Measurements from ENCODE around the gene RTL5.

Gene RTL5

GRCh38 chrX:72142094-72142793, 10.5 kb upstream of the RTL5 start:
- TF ChIP-seq ISL1 (CRISPR knock-in tag; IDR thresholded peaks at IDR 0.05) (no peak), ARNTL (CRISPR knock-in tag; IDR thresholded peaks at IDR 0.05; ENCODE audit: borderline replicate concordance, low read depth) (no peak), ZFP30 (CRISPR knock-in tag; IDR thresholded peaks at IDR 0.05) (no peak), ZNF565 (CRISPR knock-in tag; conservative IDR thresholded peaks at IDR 0.05; ENCODE audit: low read depth) (no peak), POU6F1 (CRISPR knock-in tag; IDR thresholded peaks at IDR 0.05; ENCODE audit: borderline replicate concordance, low read depth) (no peak), ZC3H10 (CRISPR knock-in tag; IDR thresholded peaks at IDR 0.05) (no peak), CSDC2 (CRISPR knock-in tag; IDR thresholded peaks at IDR 0.05) (no peak), TOX (CRISPR knock-in tag; IDR thresholded peaks at IDR 0.05; ENCODE audit: borderline replicate concordance) (no peak), TCF4 (CRISPR knock-in tag; IDR thresholded peaks at IDR 0.05; ENCODE audit: borderline replicate concordance) (no peak), ZNF8 (CRISPR knock-in tag; IDR thresholded peaks at IDR 0.05) (no peak), CREB5 (CRISPR knock-in tag; IDR thresholded peaks at IDR 0.05; ENCODE audit: low read depth) (no peak), PATZ1 (CRISPR knock-in tag; IDR thresholded peaks at IDR 0.05; ENCODE audit: borderline replicate concordance) (no peak), ESRRG (CRISPR knock-in tag; IDR thresholded peaks at IDR 0.05) (no peak), ZNF70 (CRISPR knock-in tag; IDR thresholded peaks at IDR 0.05) (no peak), CSRNP3 (CRISPR knock-in tag; IDR thresholded peaks at IDR 0.05) (no peak)
- TF ChIP-seq, protein P1, sequence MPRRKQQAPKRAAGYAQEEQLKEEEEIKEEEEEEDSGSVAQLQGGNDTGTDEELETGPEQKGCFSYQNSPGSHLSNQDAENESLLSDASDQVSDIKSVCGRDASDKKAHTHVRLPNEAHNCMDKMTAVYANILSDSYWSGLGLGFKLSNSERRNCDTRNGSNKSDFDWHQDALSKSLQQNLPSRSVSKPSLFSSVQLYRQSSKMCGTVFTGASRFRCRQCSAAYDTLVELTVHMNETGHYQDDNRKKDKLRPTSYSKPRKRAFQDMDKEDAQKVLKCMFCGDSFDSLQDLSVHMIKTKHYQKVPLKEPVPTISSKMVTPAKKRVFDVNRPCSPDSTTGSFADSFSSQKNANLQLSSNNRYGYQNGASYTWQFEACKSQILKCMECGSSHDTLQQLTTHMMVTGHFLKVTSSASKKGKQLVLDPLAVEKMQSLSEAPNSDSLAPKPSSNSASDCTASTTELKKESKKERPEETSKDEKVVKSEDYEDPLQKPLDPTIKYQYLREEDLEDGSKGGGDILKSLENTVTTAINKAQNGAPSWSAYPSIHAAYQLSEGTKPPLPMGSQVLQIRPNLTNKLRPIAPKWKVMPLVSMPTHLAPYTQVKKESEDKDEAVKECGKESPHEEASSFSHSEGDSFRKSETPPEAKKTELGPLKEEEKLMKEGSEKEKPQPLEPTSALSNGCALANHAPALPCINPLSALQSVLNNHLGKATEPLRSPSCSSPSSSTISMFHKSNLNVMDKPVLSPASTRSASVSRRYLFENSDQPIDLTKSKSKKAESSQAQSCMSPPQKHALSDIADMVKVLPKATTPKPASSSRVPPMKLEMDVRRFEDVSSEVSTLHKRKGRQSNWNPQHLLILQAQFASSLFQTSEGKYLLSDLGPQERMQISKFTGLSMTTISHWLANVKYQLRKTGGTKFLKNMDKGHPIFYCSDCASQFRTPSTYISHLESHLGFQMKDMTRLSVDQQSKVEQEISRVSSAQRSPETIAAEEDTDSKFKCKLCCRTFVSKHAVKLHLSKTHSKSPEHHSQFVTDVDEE (CRISPR knock-in tag; IDR thresholded peaks at IDR 0.05) = no peak
- ATAC-seq = no peak

DNA sequence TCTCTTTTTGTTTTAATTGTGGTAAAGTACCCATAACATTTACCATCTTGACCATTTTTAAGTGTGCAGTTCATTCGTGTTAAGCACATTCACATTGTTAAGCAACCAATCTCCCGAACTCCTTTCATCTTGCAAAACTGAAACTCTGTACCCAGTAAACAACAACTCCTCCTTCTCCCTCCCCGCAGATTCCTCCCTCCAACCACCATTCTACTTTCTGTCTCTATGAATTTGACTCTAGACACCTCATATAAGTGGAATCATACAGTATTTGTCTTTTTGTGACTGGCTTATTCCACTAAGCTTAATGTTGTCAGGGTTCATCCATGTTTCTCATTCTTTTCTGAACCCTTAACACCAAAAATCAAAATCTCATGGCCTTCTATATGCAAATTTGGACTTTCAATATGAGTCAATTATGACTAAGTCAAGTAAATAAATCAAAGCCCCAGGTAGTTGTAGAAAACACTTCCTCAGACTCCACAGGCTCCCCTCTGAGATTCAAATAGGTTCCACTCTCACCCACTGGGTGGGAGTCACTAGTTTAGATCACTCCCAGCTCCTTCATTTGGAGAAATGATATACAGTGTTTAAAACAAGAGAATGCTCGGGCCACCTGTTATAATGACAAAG, 9.8 kb upstream of the RTL5 start:
- TF ChIP-seq OSR1 (CRISPR knock-in tag; IDR thresholded peaks at IDR 0.05) = no peak
- no peak for TF ChIP-seq ESRRG (CRISPR knock-in tag; IDR thresholded peaks at IDR 0.05)
- TF ChIP-seq POU6F1 (CRISPR knock-in tag; IDR thresholded peaks at IDR 0.05; ENCODE audit: borderline replicate concordance, low read depth) = no peak
- TF ChIP-seq GLIS3 (CRISPR knock-in tag; IDR thresholded peaks at IDR 0.05) = no peak
- TF ChIP-seq TOX (CRISPR knock-in tag; IDR thresholded peaks at IDR 0.05; ENCODE audit: borderline replicate concordance) = no peak
- TF ChIP-seq ZFP30 (CRISPR knock-in tag; IDR thresholded peaks at IDR 0.05) = no peak
- TF ChIP-seq SNAI2 (CRISPR knock-in tag; IDR thresholded peaks at IDR 0.05) = no peak
- TF ChIP-seq CREB5 (CRISPR knock-in tag; IDR thresholded peaks at IDR 0.05; ENCODE audit: low read depth) = no peak
- no peak for TF ChIP-seq ZNF70 (CRISPR knock-in tag; IDR thresholded peaks at IDR 0.05)
- no peak for TF ChIP-seq ISL1 (CRISPR knock-in tag; IDR thresholded peaks at IDR 0.05)
- no peak for TF ChIP-seq ZNF565 (CRISPR knock-in tag; conservative IDR thresholded peaks at IDR 0.05; ENCODE audit: low read depth)
- no peak for TF ChIP-seq RARB (CRISPR knock-in tag; IDR thresholded peaks at IDR 0.05)
- ATAC-seq = no peak
